Left lung (tissue), 10 donors: ENCODE results near the gene MSH3. TPM values are rescaled to one million over a fixed set of nuclear protein-coding genes. Genes with fewer than 3 reads are reported as not detected.

Source experiments
- ATAC-seq: fragments of 200-7000 bp; cut with Tn5 transposase; one replicate; pipeline ENCODE4 v1.9.1; 2020; ENCODE audit warnings: moderate library complexity
- DNase-seq, 4 donors: peaks; one replicate each; pipeline ENCODE4 v3.0.0-alpha.2; 2013 to 2020
- H3K27ac ChIP-seq, 2 donors: fragments of 200-600 bp; sonication (generic) in 1 of 2; one replicate each; pipeline versions ENCODE4 v1.5.0 to v1.8.0; 2020 to 2021
- H3K27me3 ChIP-seq, 2 donors: fragments of 200-600 bp; sonication (generic) in 1 of 2; one replicate each; pipeline versions ENCODE4 v1.5.0 to v1.8.0; 2020 to 2021
- H3K36me3 ChIP-seq, 2 donors: fragments of 200-600 bp; sonication (generic) in 1 of 2; one replicate each; pipeline versions ENCODE4 v1.5.0 to v1.8.0; 2020 to 2021
- H3K4me1 ChIP-seq, 2 donors: fragments of 200-600 bp; one replicate each; pipeline ENCODE4 v1.8.0; 2021
- H3K4me3 ChIP-seq, 2 donors: fragments of 200-600 bp; sonication (generic) in 1 of 2; one replicate each; pipeline versions ENCODE4 v1.5.0 to v1.8.0; 2020 to 2021; ENCODE audit warnings: mild to moderate bottlenecking in 1 of 2
- H3K9me3 ChIP-seq, 2 donors: fragments of 200-600 bp; sonication (generic) in 1 of 2; one replicate each; pipeline versions ENCODE4 v1.5.0 to v1.8.0; 2020 to 2021
- CTCF ChIP-seq, 2 donors: fragments of 200-600 bp; sonication (generic) in 1 of 2; IDR thresholded peaks; one replicate each; pipeline versions ENCODE4 v1.5.0 to v1.8.0; 2021; ENCODE audit warnings: antibody characterized with exemption in 2 of 2
- intact Hi-C, 2 donors: fragments of 100-400 bp; cut with DNase I; formaldehyde crosslinking; loops; one replicate each; pipeline versions ENCODE4 v1.11.2 to v1.14.2; 2022
- polyA plus RNA-seq, 6 donors: library from polyadenylated mRNA; unstranded; fragments of 120-200 nt; gene quantifications; one replicate each; pipeline ENCODE4 v1.2.1, GENCODE V29; 2013; ENCODE audit not compliant: insufficient read length in 6 of 6
- total RNA-seq, 2 donors: library from RNA; stranded (reverse); fragmentation: NEBNext Ultra II Directional; extraction: Animal tissue kit (Norgen Biotek cat#: 25700); gene quantifications; one replicate each; pipeline ENCODE4 v1.2.1, GENCODE V29; 2021
- donor health status: DM: no; HTN: yes; CAD: no.
- donor health status: DM: no; HTN: no; CAD: no.

Gene MSH3
- total and polyA plus RNA-seq, 8 donors = 12.7 to 20.1 (median 16.2) TPM

- TF ChIP-seq CTCF (IDR thresholded peaks at IDR 0.05) = no peak
- intact Hi-C loops = no loop called here
These were observed 31.7 kb upstream of the MSH3 start for GRCh38 chr5:80622756-80623155.

GRCh38 chr5:80623999-80624398, 30.5 kb upstream of the MSH3 start:
- Histone ChIP-seq H3K4me1 (peaks cover 0 to 15% of the 10 kb centered on the region in 2 donors), H3K27me3 (no peaks in the 10 kb centered on the region), H3K27ac (peak overlapping the region in 1 of 2 donors; percentile 58), H3K36me3 (no peaks in the 10 kb centered on the region), H3K9me3 (no peaks in the 10 kb centered on the region), H3K4me3 (no peak overlapping the region)
- TF ChIP-seq CTCF (IDR thresholded peaks at IDR 0.05) = no peak
- intact Hi-C loops = no loop called here
- DNase-seq = no peak
- peak; percentile 53 for ATAC-seq

More at GRCh38 chr5:80622756-80623155, 31.7 kb upstream of the MSH3 start:
- ATAC-seq (no peak), DNase-seq (no peak)
- H3K27me3 ChIP-seq = no peaks in the 10 kb centered on the region
- H3K9me3 ChIP-seq = no peaks in the 10 kb centered on the region
- no peaks in the 10 kb centered on the region for H3K36me3 ChIP-seq
- peaks cover 0 to 15% of the 10 kb centered on the region in 2 donors for H3K4me1 ChIP-seq
- H3K4me3 ChIP-seq = no peak overlapping the region
- no peak overlapping the region for H3K27ac ChIP-seq

DNA sequence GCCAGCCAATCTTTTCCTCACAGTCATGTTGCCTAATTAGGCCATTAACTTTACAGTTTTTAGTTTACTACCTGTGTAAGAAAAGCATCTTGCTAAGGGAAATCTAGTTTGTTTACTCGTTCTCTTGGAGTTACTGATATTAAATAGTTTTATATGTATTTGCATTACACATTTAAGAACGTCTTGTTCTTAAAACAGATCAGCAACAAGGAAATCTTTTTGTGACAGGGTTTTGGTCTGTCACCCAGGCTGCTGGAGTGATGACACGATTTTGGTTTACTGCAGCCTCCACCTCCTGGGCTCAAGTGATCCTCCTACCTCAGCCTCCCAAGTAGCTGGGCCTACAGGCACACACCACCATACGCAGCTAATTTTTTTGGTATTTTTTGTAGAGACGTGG, 29.2 kb upstream of the MSH3 start:
- no peak overlapping the region for H3K4me3 ChIP-seq
- no peaks in the 10 kb centered on the region for H3K27me3 ChIP-seq
- no peak overlapping the region for H3K27ac ChIP-seq
- intact Hi-C loops = no loop called here
- H3K36me3 ChIP-seq = no peaks in the 10 kb centered on the region
- peaks cover 0 to 23% of the 10 kb centered on the region in 2 donors for H3K4me1 ChIP-seq
- no peaks in the 10 kb centered on the region for H3K9me3 ChIP-seq
- DNase-seq (no peak), ATAC-seq (no peak)
- TF ChIP-seq CTCF (IDR thresholded peaks at IDR 0.05) = no peak

DNA sequence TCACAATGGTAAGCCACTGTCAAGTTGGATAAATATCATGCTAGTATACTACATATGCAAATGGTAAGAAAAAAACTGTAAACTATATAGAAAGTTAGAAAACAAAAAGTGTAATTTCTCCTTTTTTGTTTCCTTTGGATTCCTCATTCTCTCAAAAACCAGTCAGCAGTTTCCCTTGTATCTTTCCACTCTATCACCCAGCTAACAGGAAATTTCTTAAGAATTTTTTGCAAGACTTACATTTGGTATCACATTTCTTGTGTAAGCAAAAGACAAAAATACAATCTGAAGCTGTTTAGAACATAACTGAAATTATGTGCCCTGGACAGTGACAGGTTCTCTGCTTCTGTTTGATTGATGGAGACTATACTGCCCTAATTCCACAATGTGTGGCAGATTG, 25.2 kb upstream of the MSH3 start:
- no peak for TF ChIP-seq CTCF (IDR thresholded peaks at IDR 0.05)
- peaks cover 0 to 16% of the 10 kb centered on the region in 2 donors for H3K36me3 ChIP-seq
- no peaks in the 10 kb centered on the region for H3K9me3 ChIP-seq
- peak overlapping the region in 1 of 2 donors; percentile 86 for H3K27ac ChIP-seq
- H3K27me3 ChIP-seq = no peaks in the 10 kb centered on the region
- intact Hi-C loops = no loop called here
- no peak for ATAC-seq
- peaks cover 0 to 8% of the 10 kb centered on the region in 2 donors for H3K4me1 ChIP-seq
- no peak for DNase-seq
- no peak overlapping the region for H3K4me3 ChIP-seq

- Histone ChIP-seq H3K9me3 (no peaks in the 10 kb centered on the region), H3K27me3 (no peaks in the 10 kb centered on the region), H3K4me3 (no peak overlapping the region), H3K27ac (no peak overlapping the region), H3K36me3 (peaks cover 0 to 31% of the 10 kb centered on the region in 2 donors), H3K4me1 (peaks cover 0 to 8% of the 10 kb centered on the region in 2 donors)
- intact Hi-C loops = no loop called here
- TF ChIP-seq CTCF (IDR thresholded peaks at IDR 0.05) = no peak
- DNase-seq = no peak
- ATAC-seq = no peak
These were observed 22.9 kb upstream of the MSH3 start for GRCh38 chr5:80631278-80632259.
